SK-N-SH treated with all-trans-retinoic acid at 6 μM for 48 hours (cell line): Measurements from ENCODE around the gene HSP90AB1.

ENCODE experiments used
- ATAC-seq: fragments of 200-7000 bp; cut with Tn5 transposase; 3 replicates; pipeline ENCODE4 v1.9.1; 2020; ENCODE audit warnings: mild to moderate bottlenecking, moderate library complexity
- ARNTL ChIP-seq: fragments of 450-650 bp; formaldehyde crosslinking; IDR thresholded peaks from 2 replicates; pipeline ENCODE4 v1.5.0; 2020; ENCODE audit warnings: low read depth, mild to moderate bottlenecking, moderate library complexity, borderline replicate concordance
- BACH2 ChIP-seq: fragments of 250-450 bp; sonication (Bioruptor Pico); IDR thresholded peaks from 2 replicates; pipeline ENCODE4 v1.9.0; 2021; ENCODE audit warnings: mild to moderate bottlenecking, borderline replicate concordance
- CSDC2 ChIP-seq: fragments of 250-450 bp; sonication (Bioruptor Pico); IDR thresholded peaks from 2 replicates; pipeline ENCODE4 v1.5.0; 2020; ENCODE audit warnings: mild to moderate bottlenecking, moderate library complexity
- ESRRG ChIP-seq: fragments of 250-450 bp; sonication (Bioruptor Pico); IDR thresholded peaks from 2 replicates; pipeline ENCODE4 v1.6.1; 2021; ENCODE audit warnings: mild to moderate bottlenecking
- ISL1 ChIP-seq: fragments of 250-450 bp; sonication (Bioruptor Pico); IDR thresholded peaks from 2 replicates; pipeline ENCODE4 v2.1.2; 2022; ENCODE audit warnings: mild to moderate bottlenecking, moderate library complexity
- OSR1 ChIP-seq: fragments of 250-450 bp; sonication (Bioruptor Pico); IDR thresholded peaks from 2 replicates; pipeline ENCODE4 v1.8.0; 2022; ENCODE audit warnings: moderate library complexity, mild to moderate bottlenecking, inconsistent platforms
- PPARA ChIP-seq: fragments of 250-450 bp; sonication (Bioruptor Pico); IDR thresholded peaks from 2 replicates; pipeline ENCODE4 v1.5.0; 2020; ENCODE audit warnings: mild to moderate bottlenecking, borderline replicate concordance
- SNAI2 ChIP-seq: fragments of 250-450 bp; sonication (Bioruptor Pico); IDR thresholded peaks from 2 replicates; pipeline ENCODE4 v1.5.0; 2020; ENCODE audit warnings: mild to moderate bottlenecking, moderate library complexity
- TCF4 ChIP-seq: fragments of 250-450 bp; sonication (Bioruptor Pico); IDR thresholded peaks from 2 replicates; pipeline ENCODE4 v1.8.0; 2021; ENCODE audit warnings: mild to moderate bottlenecking, moderate library complexity, borderline replicate concordance
- TOX ChIP-seq: fragments of 250-450 bp; sonication (Bioruptor Pico); IDR thresholded peaks from 2 replicates; pipeline ENCODE4 v1.8.0; 2021; ENCODE audit warnings: mild to moderate bottlenecking, moderate library complexity, borderline replicate concordance
- ZC3H10 ChIP-seq: fragments of 250-450 bp; sonication (Bioruptor Pico); IDR thresholded peaks from 2 replicates; pipeline ENCODE4 v1.5.1; 2021; ENCODE audit warnings: mild to moderate bottlenecking, moderate library complexity
- ZNF70 ChIP-seq: fragments of 450-650 bp; formaldehyde crosslinking; IDR thresholded peaks from 2 replicates; pipeline ENCODE4 v1.5.0; 2020; ENCODE audit warnings: mild to moderate bottlenecking, moderate library complexity
- ZNF8 ChIP-seq: fragments of 450-650 bp; formaldehyde crosslinking; IDR thresholded peaks from 2 replicates; pipeline ENCODE4 v1.5.0; 2020; ENCODE audit warnings: mild to moderate bottlenecking, moderate library complexity
- TF ChIP-seq, protein P1 (sequence below): fragments of 250-450 bp; sonication (Bioruptor Pico); IDR thresholded peaks from 2 replicates; pipeline ENCODE4 v1.5.0; 2020; ENCODE audit warnings: mild to moderate bottlenecking, moderate library complexity
- TF ChIP-seq, protein P2 (sequence below): fragments of 250-450 bp; sonication (Bioruptor Pico); IDR thresholded peaks from 2 replicates; pipeline ENCODE4 v1.5.1; 2021; ENCODE audit warnings: mild to moderate bottlenecking, moderate library complexity
- TF ChIP-seq, protein P3 (sequence below): fragments of 250-450 bp; sonication (Bioruptor Pico); IDR thresholded peaks from 2 replicates; pipeline ENCODE4 v1.8.0; 2020; ENCODE audit warnings: mild to moderate bottlenecking, moderate library complexity, borderline replicate concordance
- TF ChIP-seq, protein P4 (sequence below): fragments of 250-450 bp; sonication (Bioruptor Pico); IDR thresholded peaks from 2 replicates; pipeline ENCODE4 v1.5.1; 2020; ENCODE audit warnings: low read depth, mild to moderate bottlenecking, moderate library complexity
- TF ChIP-seq, protein P5 (sequence below): fragments of 250-450 bp; sonication (Bioruptor Pico); IDR thresholded peaks from 2 replicates; pipeline ENCODE4 v1.8.0; 2021; ENCODE audit warnings: low read depth, mild to moderate bottlenecking, moderate library complexity, borderline replicate concordance

HSP90AB1 gene

DNA sequence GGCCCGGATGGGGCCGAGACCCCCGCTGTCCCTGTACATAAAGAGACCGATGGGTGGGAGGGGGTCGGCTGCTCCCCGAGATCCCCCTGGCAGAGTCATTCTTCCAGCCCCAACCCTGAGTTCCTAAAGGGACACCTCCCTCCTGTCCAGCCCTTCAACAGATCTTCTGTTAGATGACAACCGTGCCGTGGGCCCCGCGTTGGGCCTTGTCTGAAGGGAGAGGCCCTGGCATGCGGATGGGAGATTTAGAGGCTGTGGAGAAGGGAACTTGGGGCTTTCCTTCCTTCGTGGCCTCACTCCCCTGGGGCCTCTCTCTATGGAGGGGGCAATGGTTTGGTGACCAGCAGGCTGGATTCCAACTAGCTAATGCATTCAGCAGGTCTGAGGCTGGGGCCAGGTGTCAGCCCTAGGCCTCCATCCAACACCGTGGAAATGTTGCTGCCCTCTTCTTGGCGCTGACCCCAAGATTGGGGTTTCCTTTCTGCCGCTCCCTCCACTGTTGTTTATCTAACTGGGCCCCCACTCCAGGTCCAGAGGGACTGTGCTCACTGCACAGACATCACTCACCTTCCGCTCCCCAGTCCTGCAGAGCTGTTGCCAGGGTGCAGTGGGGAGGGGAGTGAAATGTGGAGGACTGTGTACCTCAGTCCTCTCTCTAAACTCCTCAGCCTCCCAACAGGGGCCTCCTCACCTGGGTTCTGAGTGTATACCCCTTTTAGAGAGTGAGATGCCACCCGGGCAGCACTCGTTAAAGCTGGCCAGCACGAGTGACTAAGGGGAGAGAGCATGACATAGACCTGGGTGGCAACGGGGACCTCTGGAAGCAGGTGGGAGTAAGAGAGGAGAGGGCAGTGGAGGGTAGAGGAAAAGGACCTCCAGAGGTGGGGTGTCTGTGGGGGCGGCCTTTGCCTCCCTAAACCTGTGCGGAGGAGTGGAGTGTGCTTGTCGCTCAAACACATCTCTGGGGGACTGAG is 30.1 kb downstream of the HSP90AB1 start (continued):
- TF ChIP-seq, protein P1, sequence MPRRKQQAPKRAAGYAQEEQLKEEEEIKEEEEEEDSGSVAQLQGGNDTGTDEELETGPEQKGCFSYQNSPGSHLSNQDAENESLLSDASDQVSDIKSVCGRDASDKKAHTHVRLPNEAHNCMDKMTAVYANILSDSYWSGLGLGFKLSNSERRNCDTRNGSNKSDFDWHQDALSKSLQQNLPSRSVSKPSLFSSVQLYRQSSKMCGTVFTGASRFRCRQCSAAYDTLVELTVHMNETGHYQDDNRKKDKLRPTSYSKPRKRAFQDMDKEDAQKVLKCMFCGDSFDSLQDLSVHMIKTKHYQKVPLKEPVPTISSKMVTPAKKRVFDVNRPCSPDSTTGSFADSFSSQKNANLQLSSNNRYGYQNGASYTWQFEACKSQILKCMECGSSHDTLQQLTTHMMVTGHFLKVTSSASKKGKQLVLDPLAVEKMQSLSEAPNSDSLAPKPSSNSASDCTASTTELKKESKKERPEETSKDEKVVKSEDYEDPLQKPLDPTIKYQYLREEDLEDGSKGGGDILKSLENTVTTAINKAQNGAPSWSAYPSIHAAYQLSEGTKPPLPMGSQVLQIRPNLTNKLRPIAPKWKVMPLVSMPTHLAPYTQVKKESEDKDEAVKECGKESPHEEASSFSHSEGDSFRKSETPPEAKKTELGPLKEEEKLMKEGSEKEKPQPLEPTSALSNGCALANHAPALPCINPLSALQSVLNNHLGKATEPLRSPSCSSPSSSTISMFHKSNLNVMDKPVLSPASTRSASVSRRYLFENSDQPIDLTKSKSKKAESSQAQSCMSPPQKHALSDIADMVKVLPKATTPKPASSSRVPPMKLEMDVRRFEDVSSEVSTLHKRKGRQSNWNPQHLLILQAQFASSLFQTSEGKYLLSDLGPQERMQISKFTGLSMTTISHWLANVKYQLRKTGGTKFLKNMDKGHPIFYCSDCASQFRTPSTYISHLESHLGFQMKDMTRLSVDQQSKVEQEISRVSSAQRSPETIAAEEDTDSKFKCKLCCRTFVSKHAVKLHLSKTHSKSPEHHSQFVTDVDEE (CRISPR knock-in tag), result no peak
- TF ChIP-seq ESRRG (CRISPR knock-in tag) (no peak), SNAI2 (CRISPR knock-in tag) (no peak)

DNA sequence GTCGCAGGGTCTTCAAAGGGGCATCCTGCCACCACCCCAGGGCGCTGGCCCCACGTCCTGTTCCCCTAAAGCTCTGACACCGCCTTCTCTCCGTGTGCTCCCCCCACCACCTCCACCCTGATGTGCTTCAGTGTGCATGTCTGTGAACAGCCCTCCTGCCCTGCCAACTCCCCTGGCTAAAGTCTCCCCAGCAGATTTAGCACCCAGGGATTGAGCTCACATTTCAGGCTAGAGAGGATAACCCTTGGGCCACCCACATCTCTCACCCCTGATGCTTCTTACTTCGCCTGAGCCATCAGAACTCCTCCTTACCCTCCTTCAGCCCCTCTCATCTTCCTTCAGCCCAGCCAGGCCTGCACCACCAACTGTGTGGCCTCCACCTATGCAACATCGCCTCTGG is 30.9 kb downstream of the HSP90AB1 start:
- no peak for ATAC-seq
- no peak for TF ChIP-seq CSDC2 (CRISPR knock-in tag)
- TF ChIP-seq, protein P2, sequence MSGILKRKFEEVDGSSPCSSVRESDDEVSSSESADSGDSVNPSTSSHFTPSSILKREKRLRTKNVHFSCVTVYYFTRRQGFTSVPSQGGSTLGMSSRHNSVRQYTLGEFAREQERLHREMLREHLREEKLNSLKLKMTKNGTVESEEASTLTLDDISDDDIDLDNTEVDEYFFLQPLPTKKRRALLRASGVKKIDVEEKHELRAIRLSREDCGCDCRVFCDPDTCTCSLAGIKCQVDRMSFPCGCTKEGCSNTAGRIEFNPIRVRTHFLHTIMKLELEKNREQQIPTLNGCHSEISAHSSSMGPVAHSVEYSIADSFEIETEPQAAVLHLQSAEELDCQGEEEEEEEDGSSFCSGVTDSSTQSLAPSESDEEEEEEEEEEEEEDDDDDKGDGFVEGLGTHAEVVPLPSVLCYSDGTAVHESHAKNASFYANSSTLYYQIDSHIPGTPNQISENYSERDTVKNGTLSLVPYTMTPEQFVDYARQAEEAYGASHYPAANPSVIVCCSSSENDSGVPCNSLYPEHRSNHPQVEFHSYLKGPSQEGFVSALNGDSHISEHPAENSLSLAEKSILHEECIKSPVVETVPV (CRISPR knock-in tag), result no peak
- TF ChIP-seq, protein P3, sequence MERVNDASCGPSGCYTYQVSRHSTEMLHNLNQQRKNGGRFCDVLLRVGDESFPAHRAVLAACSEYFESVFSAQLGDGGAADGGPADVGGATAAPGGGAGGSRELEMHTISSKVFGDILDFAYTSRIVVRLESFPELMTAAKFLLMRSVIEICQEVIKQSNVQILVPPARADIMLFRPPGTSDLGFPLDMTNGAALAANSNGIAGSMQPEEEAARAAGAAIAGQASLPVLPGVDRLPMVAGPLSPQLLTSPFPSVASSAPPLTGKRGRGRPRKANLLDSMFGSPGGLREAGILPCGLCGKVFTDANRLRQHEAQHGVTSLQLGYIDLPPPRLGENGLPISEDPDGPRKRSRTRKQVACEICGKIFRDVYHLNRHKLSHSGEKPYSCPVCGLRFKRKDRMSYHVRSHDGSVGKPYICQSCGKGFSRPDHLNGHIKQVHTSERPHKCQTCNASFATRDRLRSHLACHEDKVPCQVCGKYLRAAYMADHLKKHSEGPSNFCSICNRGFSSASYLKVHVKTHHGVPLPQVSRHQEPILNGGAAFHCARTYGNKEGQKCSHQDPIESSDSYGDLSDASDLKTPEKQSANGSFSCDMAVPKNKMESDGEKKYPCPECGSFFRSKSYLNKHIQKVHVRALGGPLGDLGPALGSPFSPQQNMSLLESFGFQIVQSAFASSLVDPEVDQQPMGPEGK (CRISPR knock-in tag), result no peak
- TF ChIP-seq, protein P4, sequence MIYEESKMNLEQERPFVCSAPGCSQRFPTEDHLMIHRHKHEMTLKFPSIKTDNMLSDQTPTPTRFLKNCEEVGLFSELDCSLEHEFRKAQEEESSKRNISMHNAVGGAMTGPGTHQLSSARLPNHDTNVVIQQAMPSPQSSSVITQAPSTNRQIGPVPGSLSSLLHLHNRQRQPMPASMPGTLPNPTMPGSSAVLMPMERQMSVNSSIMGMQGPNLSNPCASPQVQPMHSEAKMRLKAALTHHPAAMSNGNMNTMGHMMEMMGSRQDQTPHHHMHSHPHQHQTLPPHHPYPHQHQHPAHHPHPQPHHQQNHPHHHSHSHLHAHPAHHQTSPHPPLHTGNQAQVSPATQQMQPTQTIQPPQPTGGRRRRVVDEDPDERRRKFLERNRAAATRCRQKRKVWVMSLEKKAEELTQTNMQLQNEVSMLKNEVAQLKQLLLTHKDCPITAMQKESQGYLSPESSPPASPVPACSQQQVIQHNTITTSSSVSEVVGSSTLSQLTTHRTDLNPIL, result no peak
- TF ChIP-seq, protein P5, sequence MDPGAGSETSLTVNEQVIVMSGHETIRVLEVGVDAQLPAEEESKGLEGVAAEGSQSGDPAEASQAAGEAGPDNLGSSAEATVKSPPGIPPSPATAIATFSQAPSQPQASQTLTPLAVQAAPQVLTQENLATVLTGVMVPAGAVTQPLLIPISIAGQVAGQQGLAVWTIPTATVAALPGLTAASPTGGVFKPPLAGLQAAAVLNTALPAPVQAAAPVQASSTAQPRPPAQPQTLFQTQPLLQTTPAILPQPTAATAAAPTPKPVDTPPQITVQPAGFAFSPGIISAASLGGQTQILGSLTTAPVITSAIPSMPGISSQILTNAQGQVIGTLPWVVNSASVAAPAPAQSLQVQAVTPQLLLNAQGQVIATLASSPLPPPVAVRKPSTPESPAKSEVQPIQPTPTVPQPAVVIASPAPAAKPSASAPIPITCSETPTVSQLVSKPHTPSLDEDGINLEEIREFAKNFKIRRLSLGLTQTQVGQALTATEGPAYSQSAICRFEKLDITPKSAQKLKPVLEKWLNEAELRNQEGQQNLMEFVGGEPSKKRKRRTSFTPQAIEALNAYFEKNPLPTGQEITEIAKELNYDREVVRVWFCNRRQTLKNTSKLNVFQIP (CRISPR knock-in tag), result no peak
- TF ChIP-seq, all 23 proteins: peak for 0

DNA sequence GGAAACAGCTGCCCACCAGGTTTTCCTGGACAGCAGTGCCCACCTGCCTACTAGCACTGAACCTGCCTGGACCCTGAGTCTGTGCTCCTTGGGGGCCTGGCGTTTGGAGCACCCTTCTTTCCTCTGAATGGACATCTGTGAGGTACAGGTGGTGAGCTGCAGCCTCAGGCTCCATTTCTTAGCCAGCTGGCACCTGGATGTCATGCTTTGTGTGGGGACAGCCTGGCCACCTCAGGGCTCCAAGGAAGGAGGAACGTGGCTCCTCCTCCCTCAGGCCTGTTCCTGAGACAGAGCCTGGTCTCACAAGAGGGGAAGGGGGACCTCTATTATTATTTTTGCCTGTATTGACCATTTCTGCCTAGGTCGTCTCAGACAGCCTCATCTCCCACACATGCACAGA is 31.4 kb downstream of the HSP90AB1 start:
- no peak for ATAC-seq
- TF ChIP-seq ZNF70 (no peak), ISL1 (CRISPR knock-in tag) (no peak), TOX (CRISPR knock-in tag) (no peak), PPARA (CRISPR knock-in tag) (no peak), ZNF8 (no peak), BACH2 (no peak), TCF4 (CRISPR knock-in tag) (no peak), SNAI2 (CRISPR knock-in tag) (no peak), ARNTL (CRISPR knock-in tag) (no peak), ZC3H10 (no peak), OSR1 (no peak)
- TF ChIP-seq, protein P5 (CRISPR knock-in tag), result no peak
- TF ChIP-seq, protein P4, result no peak
- TF ChIP-seq, protein P1 (CRISPR knock-in tag), result no peak
- TF ChIP-seq, protein P2 (CRISPR knock-in tag), result no peak
- TF ChIP-seq, all 23 proteins: peak for 0
